GM23338 (cell line): ENCODE results near the gene DCTN1. TPM values are rescaled to one million over a fixed set of nuclear protein-coding genes. Genes with fewer than 3 reads are reported as not detected.

Source experiments
- ATAC-seq: fragments of 200-7000 bp; cut with Tn5 transposase; 3 replicates; pipeline ENCODE4 v1.9.1; 2020
- DNase-seq: peaks from one replicate; pipeline ENCODE4 v3.0.0-alpha.2; 2015; ENCODE audit warnings: low spot score
- H2AFZ ChIP-seq: fragments of 200-600 bp; sonication (generic); 2 replicates; pipeline ENCODE4 v1.8.0; 2016; ENCODE audit warnings: antibody characterized with exemption, mild to moderate bottlenecking, moderate library complexity
- H3F3A ChIP-seq: fragments of 200-600 bp; sonication (generic); replicated peaks from 2 replicates; pipeline ENCODE4 v1.8.0; 2017; ENCODE audit warnings: antibody characterized with exemption, mixed run types, low read depth
- H3K27ac ChIP-seq: fragments of 200-600 bp; sonication (generic); 2 replicates; pipeline ENCODE4 v1.6.1; 2016; ENCODE audit warnings: low read depth
- H3K27me3 ChIP-seq: fragments of 200-600 bp; sonication (generic); 2 replicates; pipeline ENCODE4 v1.8.0; 2016; ENCODE audit warnings: mild to moderate bottlenecking, mixed run types, moderate library complexity; ENCODE audit not compliant: insufficient read depth
- H3K36me3 ChIP-seq: fragments of 200-600 bp; sonication (generic); 2 replicates; pipeline ENCODE4 v1.8.0; 2016; ENCODE audit warnings: mild to moderate bottlenecking; ENCODE audit not compliant: insufficient read depth
- H3K4me1 ChIP-seq: fragments of 200-600 bp; sonication (generic); 2 replicates; pipeline ENCODE4 v1.8.0; 2016; ENCODE audit warnings: mild to moderate bottlenecking, moderate library complexity; ENCODE audit not compliant: insufficient read depth
- H3K4me2 ChIP-seq: fragments of 200-600 bp; sonication (generic); 2 replicates; pipeline ENCODE4 v1.7.1; 2017; ENCODE audit warnings: mixed run types
- H3K4me3 ChIP-seq: fragments of 200-600 bp; sonication (generic); 2 replicates; pipeline ENCODE4 v1.6.1; 2016; ENCODE audit warnings: mixed run types
- H3K79me2 ChIP-seq: fragments of 200-600 bp; sonication (generic); replicated peaks from 2 replicates; pipeline ENCODE4 v1.8.0; 2017; ENCODE audit warnings: mild to moderate bottlenecking; ENCODE audit not compliant: insufficient read depth
- H3K9me2 ChIP-seq: fragments of 200-600 bp; sonication (generic); 2 replicates; pipeline ENCODE4 v1.8.0; 2017; ENCODE audit not compliant: insufficient read depth
- H4K20me1 ChIP-seq: fragments of 200-600 bp; sonication (generic); replicated peaks from 2 replicates; pipeline ENCODE4 v1.8.0; 2017; ENCODE audit warnings: mild to moderate bottlenecking; ENCODE audit not compliant: insufficient read depth
- H3K27ac Mint-ChIP-seq: 2 replicates; pipeline ENCODE4 v1.8.0; 2020; ENCODE audit warnings: inconsistent platforms, mild to moderate bottlenecking, moderate library complexity, mixed read lengths
- H3K27me3 Mint-ChIP-seq: 3 replicates; pipeline ENCODE4 v1.8.0; 2022; ENCODE audit warnings: low read depth, mild to moderate bottlenecking, moderate library complexity, mixed read lengths, inconsistent platforms; ENCODE audit not compliant: insufficient read depth, poor library complexity
- H3K36me3 Mint-ChIP-seq: 3 replicates; pipeline ENCODE4 v1.8.0; 2021; ENCODE audit warnings: low read depth, mild to moderate bottlenecking, inconsistent platforms, moderate library complexity, mixed read lengths
- H3K4me1 Mint-ChIP-seq: 3 replicates; pipeline ENCODE4 v1.8.0; 2020; ENCODE audit warnings: mild to moderate bottlenecking, inconsistent platforms, mixed read lengths
- H3K4me3 Mint-ChIP-seq: 3 replicates; pipeline ENCODE4 v1.8.0; 2021; ENCODE audit warnings: moderate library complexity, mild to moderate bottlenecking, inconsistent platforms, mixed read lengths
- H3K9me3 Mint-ChIP-seq: 3 replicates; pipeline ENCODE4 v1.8.0; 2020; ENCODE audit warnings: moderate library complexity, mild to moderate bottlenecking, inconsistent platforms, mixed read lengths
- CREB1 ChIP-seq: fragments of 250-450 bp; sonication (Bioruptor Pico); IDR thresholded peaks from 2 replicates; pipeline ENCODE4 v1.5.0; 2020; ENCODE audit warnings: low read depth, mild to moderate bottlenecking, moderate library complexity
- CTCF ChIP-seq, 2 experiments: fragments of 200-600 bp in 1 of 2; sonication (generic) in 1 of 2; conservative IDR thresholded peaks; 2 replicates each; pipeline versions ENCODE4 v1.5.1 to v1.6.1; 2016 to 2017; ENCODE audit warnings: antibody characterized with exemption in 2 of 2, low read depth in 2 of 2, mild to moderate bottlenecking in 2 of 2, moderate library complexity in 1 of 2
- ETS1 ChIP-seq: IDR thresholded peaks from 2 replicates; pipeline ENCODE4 v1.6.1; 2016; ENCODE audit warnings: antibody characterized with exemption
- EZH2 ChIP-seq: fragments of 200-600 bp; sonication (generic); IDR thresholded peaks from one replicate; pipeline ENCODE4 v1.8.0; 2017; ENCODE audit warnings: antibody characterized with exemption, mild to moderate bottlenecking, low read depth; ENCODE audit not compliant: unreplicated experiment
- EZH2phosphoT487 ChIP-seq: fragments of 200-600 bp; sonication (generic); IDR thresholded peaks from one replicate; pipeline ENCODE4 v1.8.1; 2018; ENCODE audit warnings: antibody characterized with exemption; ENCODE audit not compliant: unreplicated experiment
- JUNB ChIP-seq: IDR thresholded peaks from one replicate; pipeline ENCODE4 v1.6.1; 2016; ENCODE audit warnings: antibody characterized with exemption; ENCODE audit not compliant: unreplicated experiment
- NANOG ChIP-seq: IDR thresholded peaks from 2 replicates; pipeline ENCODE4 v1.6.1; 2016; ENCODE audit warnings: antibody characterized with exemption, borderline replicate concordance
- POLR2AphosphoS5 ChIP-seq: IDR thresholded peaks from 2 replicates; pipeline ENCODE4 v1.6.1; 2016; ENCODE audit warnings: antibody characterized with exemption, low read depth
- REST ChIP-seq: IDR thresholded peaks from one replicate; pipeline ENCODE4 v1.6.1; 2018; ENCODE audit warnings: antibody characterized with exemption; ENCODE audit not compliant: unreplicated experiment
- STAT1 ChIP-seq: IDR thresholded peaks from one replicate; pipeline ENCODE4 v1.6.1; 2016; ENCODE audit warnings: antibody characterized with exemption; ENCODE audit not compliant: unreplicated experiment
- ZNF114 ChIP-seq: fragments of 250-450 bp; sonication (Bioruptor Pico); IDR thresholded peaks from 2 replicates; pipeline ENCODE4 v1.5.0; 2020; ENCODE audit warnings: mild to moderate bottlenecking, moderate library complexity
- ZNF331 ChIP-seq: fragments of 250-450 bp; sonication (Bioruptor Pico); IDR thresholded peaks from 2 replicates; pipeline ENCODE4 v1.5.0; 2020; ENCODE audit warnings: low read depth, mild to moderate bottlenecking, moderate library complexity
- polyA plus RNA-seq: library from polyadenylated mRNA; unstranded; fragments of >200 nt; fragmentation: Nextera tagmentation; extraction: Ambion mirVana; gene quantifications from 2 replicates; pipeline ENCODE4 v1.2.1, GENCODE V29; 2016
- total RNA-seq: library from RNA; depleted of rRNA; stranded (reverse); fragments of >200 nt; shearing (Covaris generic); gene quantifications from 2 replicates; pipeline ENCODE4 v1.2.3, GENCODE V29; 2014

DCTN1 gene
- total and polyA plus RNA-seq, 2 experiments from 2014 or later: 108 to 145 TPM

- Histone ChIP-seq H3K4me2 (peak overlapping the region; percentile 28), H4K20me1 (no peaks in the 10 kb centered on the region), H3K4me1 (no peaks in the 10 kb centered on the region), H3K27me3 (no peaks in the 10 kb centered on the region), H2AFZ (peak overlapping the region; percentile 6; the same call in 1 of the 2 replicates), H3K9me2 (no peaks in the 10 kb centered on the region), H3K4me3 (no peak overlapping the region), H3K27ac (no peak overlapping the region), H3K36me3 (no peaks in the 10 kb centered on the region), H3K79me2 (no peaks in the 10 kb centered on the region), H3F3A (no peaks in the 10 kb centered on the region)
- Mint-ChIP-seq H3K27ac (peak overlapping the region; percentile 50), H3K4me3 (no peak overlapping the region), H3K36me3 (no peaks in the 10 kb centered on the region), H3K27me3 (peaks cover 1% of the 10 kb centered on the region), H3K4me1 (peaks cover 10% of the 10 kb centered on the region; the same call in 2 of the 3 replicates), H3K9me3 (no peaks in the 10 kb centered on the region)
- TF ChIP-seq ZNF114: no peak
- no peak for TF ChIP-seq JUNB
- TF ChIP-seq ZNF331 (CRISPR knock-in tag): no peak
- no peak for TF ChIP-seq EZH2
- TF ChIP-seq STAT1: no peak
- TF ChIP-seq CTCF (conservative IDR thresholded peaks at IDR 0.05; ENCODE audit: low read depth in 2 of 2): peak; percentile 64 to 74
- TF ChIP-seq CREB1 (CRISPR knock-in tag): no peak
- peak; percentile 81 for ATAC-seq
- DNase-seq: peak; percentile 74
Measured at GRCh38 chr2:74399785-74400184, 19.7 kb upstream of the DCTN1 start.

DNA sequence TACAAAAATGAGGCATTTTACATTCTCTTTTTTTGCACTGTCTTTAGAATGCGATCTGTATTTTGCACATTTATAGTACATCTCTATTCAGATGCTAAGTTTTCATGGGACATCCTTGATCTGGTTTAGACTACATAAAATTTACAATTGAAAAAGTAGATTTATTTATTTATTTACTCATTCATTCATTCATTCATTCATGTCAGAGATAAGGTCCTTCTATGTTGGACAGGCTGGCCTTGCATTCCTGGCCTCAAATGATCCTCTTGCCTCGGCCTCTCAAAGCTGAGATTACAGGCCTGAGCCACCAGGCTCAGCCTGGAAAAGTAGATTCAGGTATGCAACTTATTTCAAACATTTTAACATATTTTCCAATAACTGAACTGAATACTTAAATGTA is 16.0 kb upstream of the DCTN1 start:
- Mint-ChIP-seq H3K4me1 (peaks cover 12% of the 10 kb centered on the region; the same call in 2 of the 3 replicates), H3K27ac (no peak overlapping the region), H3K36me3 (no peaks in the 10 kb centered on the region), H3K27me3 (peaks cover 5% of the 10 kb centered on the region), H3K4me3 (no peak overlapping the region), H3K9me3 (no peaks in the 10 kb centered on the region)
- Histone ChIP-seq H3K9me2 (no peaks in the 10 kb centered on the region), H3K4me3 (no peak overlapping the region), H3K4me1 (no peaks in the 10 kb centered on the region), H3K27ac (no peak overlapping the region), H4K20me1 (no peaks in the 10 kb centered on the region), H3F3A (no peaks in the 10 kb centered on the region), H3K4me2 (no peak overlapping the region), H2AFZ (no peak overlapping the region), H3K27me3 (no peaks in the 10 kb centered on the region), H3K36me3 (no peaks in the 10 kb centered on the region), H3K79me2 (peaks cover 2% of the 10 kb centered on the region; the same call in 1 of the 2 replicates)
- no peak for DNase-seq
- no peak for ATAC-seq
- TF ChIP-seq ZNF114 (no peak), NANOG (no peak), JUNB (no peak), ETS1 (no peak), EZH2phosphoT487 (no peak), POLR2AphosphoS5 (no peak), ZNF331 (CRISPR knock-in tag) (no peak), REST (no peak), CTCF (conservative IDR thresholded peaks at IDR 0.05; ENCODE audit: low read depth in 2 of 2) (no peak), CREB1 (CRISPR knock-in tag) (no peak), EZH2 (no peak), STAT1 (no peak)
